RCC 7860 (cell line): ENCODE measurements around the gene TRAF3.
"Not testable (repeated sequence)": the region's sequence is repeated elsewhere in the genome, so short reads cannot be mapped to it uniquely, and the experiment has no call there.

ENCODE experiments used
- DNase-seq: peaks from one replicate; pipeline ENCODE4 v3.0.0-alpha.2; 2015; ENCODE audit warnings: low spot score
- FAIRE-seq: peaks from 2 replicates; lab custom pipeline; 2012; peaks lifted over from hg19 to GRCh38; lab: Jason Lieb, UNC

TRAF3 gene

GRCh38 chr14:102918438-102918837, 141.2 kb downstream of the TRAF3 start:
- no peak for FAIRE-seq
- no peak for DNase-seq

- FAIRE-seq (no peak), DNase-seq (no peak)
Observed at GRCh38 chr14:102920273-102920997, 143.2 kb downstream of the TRAF3 start.

- DNase-seq (no peak), FAIRE-seq (no peak)
Observed at GRCh38 chr14:102920998-102921304, 143.7 kb downstream of the TRAF3 start.

- no peak for FAIRE-seq
Observed at GRCh38 chr14:102922490-102923200, 145.4 kb downstream of the TRAF3 start, which contains the start of gene AMN. Gene AMN (plus strand): TSS chr14:102922663. CDS start chr14:102922689, 26 bp downstream.

GRCh38 chr14:102923201-102923924, 146.1 kb downstream of the TRAF3 start:
- no peak for FAIRE-seq
- DNase-seq: no peak

More at GRCh38 chr14:102922490-102923200, 145.4 kb downstream of the TRAF3 start, which contains the start of gene AMN:
- DNase-seq: no peak

- no peak for FAIRE-seq
- no peak for DNase-seq
Observed at GRCh38 chr14:102923925-102924486, 146.8 kb downstream of the TRAF3 start.

GRCh38 chr14:102924632-102925588, 147.7 kb downstream of the TRAF3 start:
- FAIRE-seq: no peak
- DNase-seq: no peak

GRCh38 chr14:102925646-102926045, 148.4 kb downstream of the TRAF3 start:
- FAIRE-seq (no peak), DNase-seq (no peak)

GRCh38 chr14:102926104-102926503, 148.9 kb downstream of the TRAF3 start:
- FAIRE-seq: no peak
- no peak for DNase-seq

GRCh38 chr14:102926840-102927239, 149.6 kb downstream of the TRAF3 start:
- FAIRE-seq, DNase-seq: not testable (repeated sequence)

GRCh38 chr14:102927346-102927877, 150.2 kb downstream of the TRAF3 start:
- FAIRE-seq (no peak), DNase-seq (no peak)

GRCh38 chr14:102927878-102928411, 150.7 kb downstream of the TRAF3 start:
- FAIRE-seq (no peak), DNase-seq (no peak)

GRCh38 chr14:102928412-102929240, 151.4 kb downstream of the TRAF3 start:
- FAIRE-seq (no peak), DNase-seq (no peak)

- FAIRE-seq: no peak
Observed at GRCh38 chr14:102929241-102930137, 152.2 kb downstream of the TRAF3 start.

GRCh38 chr14:102930138-102930752, 153.0 kb downstream of the TRAF3 start:
- FAIRE-seq (no peak), DNase-seq (no peak)

More at GRCh38 chr14:102929241-102930137, 152.2 kb downstream of the TRAF3 start:
- DNase-seq: no peak

GRCh38 chr14:102930753-102931579, 153.7 kb downstream of the TRAF3 start:
- FAIRE-seq: peak; percentile 72
- peak; percentile 75 for DNase-seq
